Stimulated activated naive B cell treated with anti-CD40 and anti-IgM and Interleukin-4, amounts not matched to agents 10 μg/mL and 1 μg/mL and 100 μg/mL, for 72 hours (primary cell): ENCODE measurements around the gene MYL3.

Experiments used
- ATAC-seq, 2 donors: fragments of 150-1000 bp; cut with Tn5 transposase; replicated peaks; 2 replicates each; pipeline ENCODE4 v1.10.0; 2021; ENCODE audit warnings: moderate library complexity in 1 of 2
- DNase-seq: peaks from one replicate; pipeline ENCODE4 v3.0.0; 2021
- H3K27ac Mint-ChIP-seq: one replicate; pipeline ENCODE4 v1.8.0; 2022; ENCODE audit warnings: mild to moderate bottlenecking, mixed read lengths
- H3K27me3 Mint-ChIP-seq, 2 donors: one replicate each; pipeline ENCODE4 v1.8.0; 2022; ENCODE audit warnings: mixed read lengths in 2 of 2
- H3K36me3 Mint-ChIP-seq, 2 donors: one replicate each; pipeline ENCODE4 v1.8.0; 2022; ENCODE audit warnings: mixed read lengths in 2 of 2, mild to moderate bottlenecking in 1 of 2
- H3K4me1 Mint-ChIP-seq, 2 donors: one replicate each; pipeline ENCODE4 v1.8.0; 2022; ENCODE audit warnings: mixed read lengths in 2 of 2, mild to moderate bottlenecking in 1 of 2
- H3K4me3 Mint-ChIP-seq, 2 donors: one replicate each; pipeline ENCODE4 v1.8.0; 2022; ENCODE audit warnings: mild to moderate bottlenecking in 2 of 2, mixed read lengths in 2 of 2, moderate library complexity in 1 of 2
- H3K9me3 Mint-ChIP-seq, 2 donors: one replicate each; pipeline ENCODE4 v1.8.0; 2022; ENCODE audit warnings: mixed read lengths in 2 of 2, mild to moderate bottlenecking in 1 of 2

MYL3 gene

DNA sequence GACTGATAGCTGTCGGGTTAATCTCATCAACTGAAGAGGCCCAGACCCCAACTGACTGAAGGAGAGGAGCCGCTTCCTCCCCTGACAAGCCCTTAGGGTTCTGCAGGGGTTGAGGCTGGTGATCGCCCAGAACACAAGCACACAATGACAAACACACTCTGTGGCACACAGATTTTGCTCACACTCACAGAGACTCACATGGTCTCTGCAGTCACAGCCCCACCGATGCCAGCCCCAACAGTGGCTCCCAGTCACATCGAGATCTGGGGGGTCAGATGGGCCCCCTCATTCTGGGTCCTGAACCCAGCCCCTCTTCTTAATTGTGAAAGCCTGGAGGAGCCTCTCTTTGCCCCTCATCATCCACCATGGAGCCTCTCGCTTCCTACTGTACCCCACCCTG is 31.0 kb upstream of the MYL3 start:
- H3K4me1 Mint-ChIP-seq, result peaks cover 28 to 36% of the 10 kb centered on the region in 2 donors
- H3K4me3 Mint-ChIP-seq, result no peak overlapping the region
- no peak for ATAC-seq
- DNase-seq, result no peak
- H3K27ac Mint-ChIP-seq, result no peak overlapping the region
- no peaks in the 10 kb centered on the region for H3K36me3 Mint-ChIP-seq
- no peaks in the 10 kb centered on the region for H3K9me3 Mint-ChIP-seq
- H3K27me3 Mint-ChIP-seq, result peaks cover 63 to 77% of the 10 kb centered on the region in 2 donors

DNA sequence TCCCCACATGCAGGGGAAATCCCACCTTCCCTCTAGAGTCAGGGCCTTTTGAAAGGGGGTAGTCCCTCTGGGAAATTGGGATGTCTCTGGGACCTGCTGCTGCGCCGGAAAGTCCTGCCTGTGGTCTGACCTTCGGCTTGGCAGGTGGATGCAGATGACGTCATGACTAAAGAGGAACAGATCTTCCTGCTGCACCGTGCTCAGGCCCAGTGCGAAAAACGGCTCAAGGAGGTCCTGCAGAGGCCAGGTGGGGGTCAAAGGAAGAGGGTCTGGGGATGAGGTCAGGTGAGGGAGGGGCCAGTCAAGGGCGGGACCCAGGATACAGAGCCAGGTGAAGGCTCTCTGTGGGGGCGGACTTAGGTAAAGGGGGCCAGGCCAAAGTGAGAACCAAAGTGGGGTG is 30.5 kb upstream of the MYL3 start:
- ATAC-seq, result peak in 1 of 2 donors; percentile 24
- DNase-seq, result no peak
- Mint-ChIP-seq H3K4me3 (no peak overlapping the region), H3K27ac (no peak overlapping the region), H3K27me3 (peaks cover 58 to 77% of the 10 kb centered on the region in 2 donors), H3K36me3 (no peaks in the 10 kb centered on the region), H3K9me3 (no peaks in the 10 kb centered on the region), H3K4me1 (peaks cover 26 to 31% of the 10 kb centered on the region in 2 donors)

DNA sequence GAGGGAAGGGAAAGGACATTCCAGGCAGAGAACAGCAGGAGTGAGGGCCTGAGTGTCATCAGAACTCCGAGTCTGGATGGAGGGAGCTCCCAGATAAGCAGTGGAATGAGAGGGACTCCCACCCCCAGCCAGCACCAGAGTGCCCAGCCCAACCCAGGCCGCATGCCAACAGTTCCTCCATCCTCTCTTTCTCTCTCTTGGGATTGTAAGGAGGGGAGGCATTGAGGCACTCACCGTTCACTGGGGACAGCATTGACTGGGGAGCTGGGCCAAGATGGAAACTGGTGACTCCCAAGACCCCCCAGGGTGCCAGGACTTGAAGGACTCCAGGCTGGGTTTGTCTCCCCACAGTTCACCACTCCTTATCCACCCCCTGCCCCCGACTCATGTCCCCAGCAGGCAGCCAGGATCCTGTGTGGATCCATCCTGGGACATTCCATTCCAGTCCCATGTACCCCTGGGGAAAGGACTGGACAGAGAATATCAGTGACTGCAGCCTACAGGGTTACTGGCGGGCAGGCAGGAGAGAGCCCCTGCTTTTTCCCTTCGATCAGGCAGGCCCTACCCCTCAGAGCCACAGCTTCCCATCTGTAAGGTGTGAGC is 30.0 kb upstream of the MYL3 start:
- ATAC-seq (no peak), DNase-seq (no peak)
- no peak overlapping the region for H3K4me3 Mint-ChIP-seq
- H3K27ac Mint-ChIP-seq, result no peak overlapping the region
- peaks cover 53 to 74% of the 10 kb centered on the region in 2 donors for H3K27me3 Mint-ChIP-seq
- no peaks in the 10 kb centered on the region for H3K36me3 Mint-ChIP-seq
- H3K9me3 Mint-ChIP-seq, result no peaks in the 10 kb centered on the region
- H3K4me1 Mint-ChIP-seq, result peaks cover 22 to 26% of the 10 kb centered on the region in 2 donors

DNA sequence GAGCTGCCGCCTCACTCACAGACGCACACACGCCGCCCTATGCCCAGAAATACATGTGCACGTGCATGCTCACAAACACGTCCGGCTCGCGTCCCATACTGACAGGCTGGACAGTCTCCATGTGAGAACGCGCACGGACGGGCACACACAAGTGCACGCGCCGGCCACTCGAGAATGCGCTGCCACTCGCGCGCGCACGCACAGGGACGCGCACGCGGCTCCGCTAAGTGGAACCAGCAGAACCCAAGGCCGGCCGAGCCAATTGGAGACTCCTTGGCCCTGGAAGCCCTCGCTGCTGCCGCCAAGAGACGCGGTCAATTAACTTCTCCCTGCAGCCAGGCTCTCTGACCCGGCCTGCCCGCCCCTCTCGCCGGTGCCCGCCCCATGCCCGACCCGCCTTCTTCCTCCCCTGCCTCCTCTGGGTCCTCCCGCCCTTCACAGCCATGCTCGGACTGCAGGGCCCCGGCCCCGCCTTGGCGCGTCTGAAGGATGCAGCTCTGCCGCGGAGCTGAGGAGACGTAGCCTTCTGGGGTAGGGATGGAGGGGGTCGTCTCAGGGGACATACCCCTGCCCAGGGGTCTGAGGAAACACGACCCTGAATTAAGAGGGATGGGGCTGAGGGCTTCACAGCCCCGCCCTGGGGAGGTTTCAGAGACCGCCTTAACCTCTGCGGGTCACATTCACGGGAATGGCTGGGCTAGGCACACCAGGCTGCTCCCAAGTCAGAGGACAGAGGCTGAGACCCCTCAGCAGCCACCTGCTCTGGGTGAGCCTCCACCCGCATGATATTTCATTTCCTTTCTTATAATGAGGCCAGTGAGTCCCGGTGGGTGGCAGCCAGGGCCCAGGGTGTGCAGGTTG is 29.3 kb upstream of the MYL3 start:
- H3K27ac Mint-ChIP-seq, result no peak overlapping the region
- peaks cover 18 to 19% of the 10 kb centered on the region in 2 donors for H3K4me1 Mint-ChIP-seq
- peak; percentile 65 to 69 for ATAC-seq
- H3K36me3 Mint-ChIP-seq, result no peaks in the 10 kb centered on the region
- no peak for DNase-seq
- H3K27me3 Mint-ChIP-seq, result peaks cover 46 to 70% of the 10 kb centered on the region in 2 donors
- peak overlapping the region; percentile 62 to 74 for H3K4me3 Mint-ChIP-seq
- H3K9me3 Mint-ChIP-seq, result no peaks in the 10 kb centered on the region

DNA sequence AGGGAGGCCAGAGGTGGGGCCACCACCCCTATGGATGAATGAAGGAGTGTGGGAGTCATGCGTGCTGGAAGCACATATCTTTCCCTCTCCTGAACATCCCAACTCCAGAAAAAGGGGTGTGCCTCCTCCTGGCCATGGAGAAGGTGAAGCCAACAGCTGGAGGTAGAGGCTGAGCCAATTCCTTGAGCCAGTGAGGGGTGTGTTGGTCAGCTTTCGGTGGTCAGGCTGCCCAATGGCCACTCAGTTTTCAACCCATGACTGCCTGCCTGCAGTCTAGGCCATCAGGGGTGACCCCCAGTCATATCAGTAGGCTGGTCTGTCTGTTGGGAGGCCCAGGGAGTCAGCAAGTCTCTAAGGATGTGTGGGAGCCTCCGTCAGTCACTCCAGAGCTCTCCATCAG is 27.9 kb upstream of the MYL3 start:
- H3K27me3 Mint-ChIP-seq, result peaks cover 42 to 70% of the 10 kb centered on the region in 2 donors
- H3K4me1 Mint-ChIP-seq, result peaks cover 18% of the 10 kb centered on the region in 2 donors
- no peak overlapping the region for H3K27ac Mint-ChIP-seq
- no peaks in the 10 kb centered on the region for H3K36me3 Mint-ChIP-seq
- H3K9me3 Mint-ChIP-seq, result no peaks in the 10 kb centered on the region
- ATAC-seq, result no peak
- no peak for DNase-seq
- H3K4me3 Mint-ChIP-seq, result no peak overlapping the region

DNA sequence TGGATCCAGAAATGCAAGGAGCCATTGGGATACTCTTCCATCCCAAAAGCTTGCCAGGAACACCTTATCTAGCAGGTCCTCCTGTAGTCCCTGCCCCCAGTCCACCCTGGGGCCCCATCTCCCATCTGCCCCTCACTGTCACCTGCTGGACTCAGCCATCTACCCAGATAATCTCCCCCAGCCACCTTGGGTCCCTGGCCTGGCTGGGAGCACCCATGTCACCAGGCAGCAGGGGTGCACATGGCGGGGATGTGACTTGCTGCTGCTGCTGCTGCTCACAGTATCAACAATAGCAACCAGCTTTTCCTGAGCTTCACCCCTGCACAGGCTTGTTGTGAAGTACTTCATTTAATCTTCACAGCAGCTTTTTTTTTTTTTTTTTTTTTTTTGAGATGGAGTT is 26.9 kb upstream of the MYL3 start:
- ATAC-seq (no peak), DNase-seq (no peak)
- no peak overlapping the region for H3K27ac Mint-ChIP-seq
- no peaks in the 10 kb centered on the region for H3K9me3 Mint-ChIP-seq
- H3K36me3 Mint-ChIP-seq, result no peaks in the 10 kb centered on the region
- H3K4me1 Mint-ChIP-seq, result peaks cover 15 to 18% of the 10 kb centered on the region in 2 donors
- peaks cover 42 to 76% of the 10 kb centered on the region in 2 donors for H3K27me3 Mint-ChIP-seq
- H3K4me3 Mint-ChIP-seq, result no peak overlapping the region

DNA sequence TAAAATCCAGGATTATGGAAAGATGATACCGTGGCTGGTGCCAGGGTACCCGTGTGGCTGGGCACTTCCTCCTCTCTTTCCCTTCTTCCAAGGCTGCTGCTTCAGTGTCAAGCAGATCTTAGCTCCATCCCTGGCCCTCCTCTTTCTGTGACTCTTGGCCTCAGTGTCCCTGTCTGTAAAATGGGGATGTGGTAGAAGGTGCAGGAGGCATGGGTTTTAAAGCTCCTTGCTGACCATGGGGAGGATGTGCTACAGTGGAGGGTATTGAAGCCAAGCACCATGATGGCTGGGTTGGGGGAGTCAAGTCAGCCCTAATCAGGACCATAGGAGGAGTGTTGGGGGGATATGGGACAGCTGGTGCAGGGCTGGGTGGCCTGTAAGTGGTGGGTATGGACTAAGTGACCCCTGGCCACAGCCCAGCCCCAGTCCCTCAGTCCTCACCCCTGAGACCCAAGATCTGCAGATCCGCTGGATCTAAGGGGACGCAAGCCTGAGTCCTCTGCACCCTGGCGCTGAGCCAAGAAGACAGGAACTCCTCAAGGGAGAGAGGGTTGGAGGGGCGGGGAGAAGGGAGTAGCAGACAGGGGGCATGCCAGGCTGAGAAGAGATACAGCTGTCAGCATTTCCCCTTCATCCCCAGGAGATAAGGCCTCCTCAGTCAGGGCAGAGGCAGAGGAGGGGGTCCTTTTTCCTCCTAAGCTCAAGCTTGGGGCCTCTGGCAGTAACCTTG is 26.3 kb upstream of the MYL3 start:
- no peak overlapping the region for H3K27ac Mint-ChIP-seq
- no peak for ATAC-seq
- no peak overlapping the region for H3K4me3 Mint-ChIP-seq
- no peaks in the 10 kb centered on the region for H3K36me3 Mint-ChIP-seq
- no peak for DNase-seq
- H3K27me3 Mint-ChIP-seq, result peaks cover 47 to 82% of the 10 kb centered on the region in 2 donors
- H3K4me1 Mint-ChIP-seq, result peaks cover 14 to 18% of the 10 kb centered on the region in 2 donors
- H3K9me3 Mint-ChIP-seq, result no peaks in the 10 kb centered on the region

DNA sequence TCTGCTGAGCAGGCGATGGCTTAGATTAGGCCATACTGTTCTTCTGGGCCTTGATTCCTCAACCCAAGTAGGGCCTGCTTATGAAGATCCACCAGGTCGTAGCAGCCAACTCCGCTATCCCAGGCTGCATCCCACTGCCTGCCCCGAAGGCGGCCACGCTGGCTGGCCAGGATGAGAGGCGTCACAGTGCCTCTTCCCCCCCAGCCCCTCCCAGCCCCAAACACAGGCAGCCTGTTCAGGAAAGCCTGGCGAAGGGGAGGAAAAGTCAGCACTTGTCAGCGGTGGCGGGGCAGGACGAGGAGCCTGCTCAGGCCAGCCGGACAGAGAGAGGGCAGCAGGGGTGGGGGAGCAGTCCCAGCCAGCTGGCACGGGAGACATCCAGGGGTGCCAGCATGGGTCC is 25.5 kb upstream of the MYL3 start:
- ATAC-seq (no peak), DNase-seq (no peak)
- H3K4me3 Mint-ChIP-seq, result no peak overlapping the region
- H3K9me3 Mint-ChIP-seq, result no peaks in the 10 kb centered on the region
- no peaks in the 10 kb centered on the region for H3K36me3 Mint-ChIP-seq
- H3K27me3 Mint-ChIP-seq, result peaks cover 52 to 86% of the 10 kb centered on the region in 2 donors
- peaks cover 11 to 18% of the 10 kb centered on the region in 2 donors for H3K4me1 Mint-ChIP-seq
- H3K27ac Mint-ChIP-seq, result no peak overlapping the region

DNA sequence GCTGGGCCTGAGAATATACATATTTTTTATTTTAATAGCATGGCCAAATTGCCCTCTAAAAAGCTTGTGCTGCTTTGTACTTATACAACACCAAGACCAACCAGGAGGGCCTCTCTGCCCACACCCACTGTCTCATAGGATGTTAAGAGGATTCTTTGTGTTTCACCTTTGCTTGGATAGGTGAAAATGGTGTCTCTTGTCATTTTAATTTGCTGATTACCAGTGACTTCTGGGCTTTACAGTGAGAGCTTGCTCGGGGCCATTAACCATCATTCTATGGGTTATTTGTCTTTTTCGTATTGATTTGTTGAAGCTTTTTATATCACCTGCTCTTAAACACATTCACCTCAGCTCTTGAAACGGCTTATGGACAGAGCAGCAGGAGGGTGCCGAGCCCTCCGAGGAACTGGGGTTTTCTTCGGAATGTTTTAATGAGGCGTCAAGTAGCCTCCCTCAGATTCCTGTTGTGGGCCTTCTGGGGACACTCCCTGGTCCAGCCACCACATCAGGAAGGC is 24.8 kb upstream of the MYL3 start:
- DNase-seq, result no peak
- Mint-ChIP-seq H3K27me3 (peaks cover 50 to 85% of the 10 kb centered on the region in 2 donors), H3K4me1 (peaks cover 12 to 17% of the 10 kb centered on the region in 2 donors), H3K36me3 (no peaks in the 10 kb centered on the region), H3K4me3 (no peak overlapping the region), H3K27ac (no peak overlapping the region), H3K9me3 (no peaks in the 10 kb centered on the region)
- ATAC-seq, result no peak

DNA sequence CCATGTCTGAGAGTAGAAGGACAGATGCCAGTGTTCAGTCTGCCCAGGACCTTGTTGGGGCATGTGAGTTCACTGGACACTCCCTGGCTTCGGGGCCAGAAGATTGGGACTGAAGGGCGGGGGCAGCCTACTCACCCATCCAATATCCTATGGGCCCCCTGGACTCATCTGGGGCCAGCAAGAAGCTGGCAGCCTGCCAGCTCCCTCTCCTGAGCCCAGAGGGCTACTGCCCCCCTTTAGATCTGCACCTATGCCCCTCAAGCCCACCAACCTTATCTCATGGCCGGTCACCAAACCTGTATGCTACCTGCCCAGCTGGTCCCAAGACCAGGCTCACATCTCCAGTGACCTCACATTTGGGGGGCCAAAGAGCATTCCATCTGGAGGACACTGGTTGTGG is 22.4 kb upstream of the MYL3 start:
- peaks cover 4 to 13% of the 10 kb centered on the region in 2 donors for H3K4me1 Mint-ChIP-seq
- peaks cover 49 to 83% of the 10 kb centered on the region in 2 donors for H3K27me3 Mint-ChIP-seq
- ATAC-seq (no peak), DNase-seq (no peak)
- H3K4me3 Mint-ChIP-seq, result no peak overlapping the region
- H3K9me3 Mint-ChIP-seq, result no peaks in the 10 kb centered on the region
- H3K36me3 Mint-ChIP-seq, result no peaks in the 10 kb centered on the region
- no peak overlapping the region for H3K27ac Mint-ChIP-seq

DNA sequence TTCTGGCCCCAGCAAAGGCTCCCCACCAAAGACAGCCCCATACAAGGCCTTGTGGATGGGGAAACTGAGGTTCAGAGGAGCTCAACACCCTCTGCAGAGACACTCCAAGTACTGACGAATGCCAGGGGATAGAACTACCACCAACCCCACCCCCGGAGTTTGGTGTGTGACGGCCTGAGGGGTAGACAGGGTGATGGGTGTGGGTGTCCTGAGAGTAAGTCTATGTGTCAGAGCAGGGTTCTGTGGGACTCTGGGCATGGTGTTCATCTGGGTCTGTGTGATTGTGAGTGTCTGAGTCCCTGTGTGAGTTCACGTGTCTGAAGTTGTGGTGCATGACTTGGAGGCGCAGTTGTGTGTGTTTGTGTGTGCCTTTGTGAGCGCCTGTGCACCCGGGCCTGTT is 21.7 kb upstream of the MYL3 start:
- DNase-seq, result no peak
- peaks cover 50 to 83% of the 10 kb centered on the region in 2 donors for H3K27me3 Mint-ChIP-seq
- no peak overlapping the region for H3K27ac Mint-ChIP-seq
- no peak for ATAC-seq
- no peaks in the 10 kb centered on the region for H3K9me3 Mint-ChIP-seq
- peaks cover 4 to 13% of the 10 kb centered on the region in 2 donors for H3K4me1 Mint-ChIP-seq
- H3K4me3 Mint-ChIP-seq, result no peak overlapping the region
- no peaks in the 10 kb centered on the region for H3K36me3 Mint-ChIP-seq

DNA sequence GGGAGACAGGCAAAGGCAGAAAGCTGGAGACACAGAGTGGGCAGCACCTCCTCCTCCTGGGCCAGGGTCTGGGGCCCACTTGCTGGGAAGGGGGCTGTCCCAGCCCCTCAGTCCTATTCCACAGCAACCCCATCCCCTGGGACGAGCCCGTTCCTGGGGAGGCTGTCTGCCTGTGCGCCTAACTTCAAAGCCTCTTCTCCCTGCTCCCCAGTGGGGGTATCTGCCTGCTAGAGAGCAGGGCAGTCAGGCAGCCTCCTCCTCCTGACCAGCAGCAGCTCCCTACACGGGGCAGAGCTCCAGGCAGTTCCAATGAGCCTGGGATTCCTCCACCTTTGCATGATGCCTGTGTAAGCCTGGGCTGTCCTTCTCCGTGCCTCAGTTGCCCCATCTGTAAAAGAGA is 21.2 kb upstream of the MYL3 start:
- no peaks in the 10 kb centered on the region for H3K36me3 Mint-ChIP-seq

DNA sequence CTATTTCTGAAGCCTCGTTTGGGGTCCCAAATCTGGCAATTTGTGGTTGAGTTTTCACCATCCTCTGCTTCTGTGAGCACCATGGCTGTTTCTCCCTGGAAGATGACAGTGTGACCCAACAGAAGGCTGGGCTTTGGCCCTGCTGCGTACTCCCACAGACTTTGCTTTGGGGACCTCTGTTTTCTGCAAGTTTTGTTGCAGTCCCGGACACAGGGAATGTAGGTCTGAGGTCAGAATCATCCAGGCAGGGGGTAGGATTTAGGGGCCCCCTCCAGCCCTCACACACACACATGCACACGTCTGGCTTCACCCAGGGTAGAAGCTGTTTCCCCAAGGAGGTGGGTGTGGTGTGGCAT is 20.6 kb upstream of the MYL3 start:
- Mint-ChIP-seq H3K27ac (no peak overlapping the region), H3K9me3 (no peaks in the 10 kb centered on the region), H3K4me3 (peak overlapping the region; percentile 75 to 77), H3K36me3 (no peaks in the 10 kb centered on the region), H3K27me3 (peaks cover 51 to 73% of the 10 kb centered on the region in 2 donors), H3K4me1 (peaks cover 4 to 15% of the 10 kb centered on the region in 2 donors)
- ATAC-seq, result no peak
- DNase-seq, result no peak

More for the DNA sequence above, 21.2 kb upstream of the MYL3 start:
- Mint-ChIP-seq H3K4me1 (peaks cover 4 to 13% of the 10 kb centered on the region in 2 donors), H3K27ac (no peak overlapping the region), H3K9me3 (no peaks in the 10 kb centered on the region), H3K4me3 (no peak overlapping the region), H3K27me3 (peaks cover 51 to 79% of the 10 kb centered on the region in 2 donors)
- DNase-seq (no peak), ATAC-seq (no peak)

DNA sequence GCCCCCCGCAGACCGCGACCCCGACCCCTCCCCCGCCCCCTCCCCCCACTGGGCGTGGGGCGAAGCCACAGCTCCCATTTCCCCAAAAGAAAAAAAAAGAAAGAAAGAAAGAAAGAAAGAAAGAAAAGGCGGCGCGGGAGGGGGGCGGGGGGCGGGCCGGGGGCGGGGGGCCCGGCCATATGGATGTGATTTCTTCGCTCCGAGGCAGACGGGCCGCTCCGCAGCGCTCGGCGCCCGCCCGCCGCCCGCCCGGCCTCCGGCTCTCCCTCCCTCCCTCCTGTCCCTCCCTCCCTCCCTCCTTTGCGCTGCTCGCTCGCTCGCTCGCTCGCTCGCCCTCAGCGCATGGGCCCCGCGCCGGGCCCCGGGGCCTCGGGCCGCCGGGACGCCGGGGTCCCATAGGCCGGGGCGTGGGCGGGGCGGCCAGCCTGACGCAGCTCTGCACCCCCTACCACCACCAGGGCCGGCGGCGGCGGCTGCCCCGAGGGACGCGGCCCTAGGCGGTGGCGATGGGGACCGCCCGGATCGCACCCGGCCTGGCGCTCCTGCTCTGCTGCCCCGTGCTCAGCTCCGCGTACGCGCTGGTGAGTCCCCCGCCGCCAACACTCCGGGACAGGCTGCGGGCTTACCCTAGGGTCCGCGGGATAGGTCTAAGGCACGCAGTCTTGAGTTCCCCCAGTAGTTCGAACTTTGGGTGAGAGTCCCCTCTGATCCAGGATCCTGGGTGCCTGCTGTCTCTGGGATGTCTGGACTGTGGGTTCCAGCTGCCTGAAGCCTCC is 20.0 kb upstream of the MYL3 start:
- ATAC-seq (peak; percentile 49 to 60), DNase-seq (no peak)
- H3K27me3 Mint-ChIP-seq, result peaks cover 51 to 70% of the 10 kb centered on the region in 2 donors
- no peaks in the 10 kb centered on the region for H3K9me3 Mint-ChIP-seq
- no peak overlapping the region for H3K27ac Mint-ChIP-seq
- peaks cover 4 to 19% of the 10 kb centered on the region in 2 donors for H3K4me1 Mint-ChIP-seq
- peak overlapping the region; percentile 80 to 83 for H3K4me3 Mint-ChIP-seq
- H3K36me3 Mint-ChIP-seq, result no peaks in the 10 kb centered on the region
